H1 (cell line): ENCODE measurements around the gene GLRB. TPM values are rescaled to one million over a fixed set of nuclear protein-coding genes. Genes with fewer than 3 reads are reported as not detected.

Experiments used
- EZH2 ChIP-seq: fragments of 200-600 bp; sonication (generic); IDR thresholded peaks from 2 replicates; pipeline ENCODE4 v1.7.1; 2012; ENCODE audit warnings: low read depth, mild to moderate bottlenecking, moderate library complexity, low read length, inconsistent platforms; ENCODE audit not compliant: severe bottlenecking
- GTF2F1 ChIP-seq: IDR thresholded peaks from 2 replicates; pipeline ENCODE4 v1.6.1; 2012; ENCODE audit warnings: low read depth, low read length, improper control_type of control experiment, borderline replicate concordance
- RAD21 ChIP-seq, 2 experiments: IDR thresholded peaks in 1 of 2; conservative IDR thresholded peaks in 1 of 2; 2 replicates each; pipeline ENCODE4 v1.6.1; 2011; ENCODE audit warnings: low read depth in 2 of 2, low read length in 2 of 2, improper control_type of control experiment in 1 of 2, inconsistent platforms in 1 of 2, mild to moderate bottlenecking in 1 of 2, moderate library complexity in 1 of 2
- polyA plus RNA-seq, 7 experiments: library from polyadenylated mRNA; depleted of rRNA in 3 of 7; stranded (reverse) in 5 of 7; unstranded in 2 of 7; fragments of >200 nt in 5 of 7; fragments of 200-250 nt in 2 of 7; gene quantifications; 1 replicate in 5 of 7; 2 replicates in 1 of 7; 4 replicates in 1 of 7; pipeline versions ENCODE4 v1.2.1 to v1.2.3, GENCODE V29; 2011 to 2013; ENCODE audit warnings: missing spikeins in 2 of 7, mixed read lengths in 2 of 7
- total RNA-seq: library from RNA; stranded (reverse); fragmentation: NEBNext Ultra II Directional; extraction: Animal tissue kit (Norgen Biotek cat#: 25700); gene quantifications from 2 replicates; pipeline ENCODE4 v1.2.1, GENCODE V29; 2021
- TF ChIP-seq, protein P1 (sequence below): fragments of 300-600 bp; sonication (generic); IDR thresholded peaks from 2 replicates; pipeline ENCODE4 v1.7.1; 2012; ENCODE audit warnings: low read length, moderate library complexity, mild to moderate bottlenecking, inconsistent platforms; ENCODE audit not compliant: insufficient replicate concordance
- TF ChIP-seq, protein P2 (sequence below): IDR thresholded peaks from 2 replicates; pipeline ENCODE4 v1.6.1; 2011; ENCODE audit warnings: low read depth, mild to moderate bottlenecking, low read length; ENCODE audit not compliant: insufficient read depth

Gene GLRB
- total and polyA plus RNA-seq, 2 of the 8 experiments (the other 6 are each of a cell fraction or from before 2014, with no cell fraction given): 0.33 to 1.1 TPM

DNA sequence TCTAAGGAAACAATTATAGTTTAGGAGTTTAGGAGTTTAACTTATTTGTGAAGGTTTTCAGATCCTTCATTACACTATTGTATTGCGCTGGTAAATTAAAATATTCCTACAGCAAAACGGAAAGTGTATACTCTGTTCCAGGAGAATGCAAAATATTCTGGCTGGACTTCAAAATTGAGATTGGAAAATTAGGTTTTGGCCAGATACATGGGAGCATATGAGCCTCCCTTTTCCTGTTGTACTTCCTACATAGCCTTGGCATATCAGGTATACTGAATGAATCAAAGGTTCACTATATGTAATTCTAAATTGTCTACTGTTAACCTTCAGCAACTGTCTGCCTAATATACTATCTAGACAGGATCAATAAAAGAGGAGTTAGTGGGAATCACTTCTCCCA is 119.4 kb downstream of the GLRB start (continued):
- TF ChIP-seq, protein P1, sequence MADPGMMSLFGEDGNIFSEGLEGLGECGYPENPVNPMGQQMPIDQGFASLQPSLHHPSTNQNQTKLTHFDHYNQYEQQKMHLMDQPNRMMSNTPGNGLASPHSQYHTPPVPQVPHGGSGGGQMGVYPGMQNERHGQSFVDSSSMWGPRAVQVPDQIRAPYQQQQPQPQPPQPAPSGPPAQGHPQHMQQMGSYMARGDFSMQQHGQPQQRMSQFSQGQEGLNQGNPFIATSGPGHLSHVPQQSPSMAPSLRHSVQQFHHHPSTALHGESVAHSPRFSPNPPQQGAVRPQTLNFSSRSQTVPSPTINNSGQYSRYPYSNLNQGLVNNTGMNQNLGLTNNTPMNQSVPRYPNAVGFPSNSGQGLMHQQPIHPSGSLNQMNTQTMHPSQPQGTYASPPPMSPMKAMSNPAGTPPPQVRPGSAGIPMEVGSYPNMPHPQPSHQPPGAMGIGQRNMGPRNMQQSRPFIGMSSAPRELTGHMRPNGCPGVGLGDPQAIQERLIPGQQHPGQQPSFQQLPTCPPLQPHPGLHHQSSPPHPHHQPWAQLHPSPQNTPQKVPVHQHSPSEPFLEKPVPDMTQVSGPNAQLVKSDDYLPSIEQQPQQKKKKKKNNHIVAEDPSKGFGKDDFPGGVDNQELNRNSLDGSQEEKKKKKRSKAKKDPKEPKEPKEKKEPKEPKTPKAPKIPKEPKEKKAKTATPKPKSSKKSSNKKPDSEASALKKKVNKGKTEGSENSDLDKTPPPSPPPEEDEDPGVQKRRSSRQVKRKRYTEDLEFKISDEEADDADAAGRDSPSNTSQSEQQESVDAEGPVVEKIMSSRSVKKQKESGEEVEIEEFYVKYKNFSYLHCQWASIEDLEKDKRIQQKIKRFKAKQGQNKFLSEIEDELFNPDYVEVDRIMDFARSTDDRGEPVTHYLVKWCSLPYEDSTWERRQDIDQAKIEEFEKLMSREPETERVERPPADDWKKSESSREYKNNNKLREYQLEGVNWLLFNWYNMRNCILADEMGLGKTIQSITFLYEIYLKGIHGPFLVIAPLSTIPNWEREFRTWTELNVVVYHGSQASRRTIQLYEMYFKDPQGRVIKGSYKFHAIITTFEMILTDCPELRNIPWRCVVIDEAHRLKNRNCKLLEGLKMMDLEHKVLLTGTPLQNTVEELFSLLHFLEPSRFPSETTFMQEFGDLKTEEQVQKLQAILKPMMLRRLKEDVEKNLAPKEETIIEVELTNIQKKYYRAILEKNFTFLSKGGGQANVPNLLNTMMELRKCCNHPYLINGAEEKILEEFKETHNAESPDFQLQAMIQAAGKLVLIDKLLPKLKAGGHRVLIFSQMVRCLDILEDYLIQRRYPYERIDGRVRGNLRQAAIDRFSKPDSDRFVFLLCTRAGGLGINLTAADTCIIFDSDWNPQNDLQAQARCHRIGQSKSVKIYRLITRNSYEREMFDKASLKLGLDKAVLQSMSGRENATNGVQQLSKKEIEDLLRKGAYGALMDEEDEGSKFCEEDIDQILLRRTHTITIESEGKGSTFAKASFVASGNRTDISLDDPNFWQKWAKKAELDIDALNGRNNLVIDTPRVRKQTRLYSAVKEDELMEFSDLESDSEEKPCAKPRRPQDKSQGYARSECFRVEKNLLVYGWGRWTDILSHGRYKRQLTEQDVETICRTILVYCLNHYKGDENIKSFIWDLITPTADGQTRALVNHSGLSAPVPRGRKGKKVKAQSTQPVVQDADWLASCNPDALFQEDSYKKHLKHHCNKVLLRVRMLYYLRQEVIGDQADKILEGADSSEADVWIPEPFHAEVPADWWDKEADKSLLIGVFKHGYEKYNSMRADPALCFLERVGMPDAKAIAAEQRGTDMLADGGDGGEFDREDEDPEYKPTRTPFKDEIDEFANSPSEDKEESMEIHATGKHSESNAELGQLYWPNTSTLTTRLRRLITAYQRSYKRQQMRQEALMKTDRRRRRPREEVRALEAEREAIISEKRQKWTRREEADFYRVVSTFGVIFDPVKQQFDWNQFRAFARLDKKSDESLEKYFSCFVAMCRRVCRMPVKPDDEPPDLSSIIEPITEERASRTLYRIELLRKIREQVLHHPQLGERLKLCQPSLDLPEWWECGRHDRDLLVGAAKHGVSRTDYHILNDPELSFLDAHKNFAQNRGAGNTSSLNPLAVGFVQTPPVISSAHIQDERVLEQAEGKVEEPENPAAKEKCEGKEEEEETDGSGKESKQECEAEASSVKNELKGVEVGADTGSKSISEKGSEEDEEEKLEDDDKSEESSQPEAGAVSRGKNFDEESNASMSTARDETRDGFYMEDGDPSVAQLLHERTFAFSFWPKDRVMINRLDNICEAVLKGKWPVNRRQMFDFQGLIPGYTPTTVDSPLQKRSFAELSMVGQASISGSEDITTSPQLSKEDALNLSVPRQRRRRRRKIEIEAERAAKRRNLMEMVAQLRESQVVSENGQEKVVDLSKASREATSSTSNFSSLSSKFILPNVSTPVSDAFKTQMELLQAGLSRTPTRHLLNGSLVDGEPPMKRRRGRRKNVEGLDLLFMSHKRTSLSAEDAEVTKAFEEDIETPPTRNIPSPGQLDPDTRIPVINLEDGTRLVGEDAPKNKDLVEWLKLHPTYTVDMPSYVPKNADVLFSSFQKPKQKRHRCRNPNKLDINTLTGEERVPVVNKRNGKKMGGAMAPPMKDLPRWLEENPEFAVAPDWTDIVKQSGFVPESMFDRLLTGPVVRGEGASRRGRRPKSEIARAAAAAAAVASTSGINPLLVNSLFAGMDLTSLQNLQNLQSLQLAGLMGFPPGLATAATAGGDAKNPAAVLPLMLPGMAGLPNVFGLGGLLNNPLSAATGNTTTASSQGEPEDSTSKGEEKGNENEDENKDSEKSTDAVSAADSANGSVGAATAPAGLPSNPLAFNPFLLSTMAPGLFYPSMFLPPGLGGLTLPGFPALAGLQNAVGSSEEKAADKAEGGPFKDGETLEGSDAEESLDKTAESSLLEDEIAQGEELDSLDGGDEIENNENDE: no peak
- TF ChIP-seq, protein P2, sequence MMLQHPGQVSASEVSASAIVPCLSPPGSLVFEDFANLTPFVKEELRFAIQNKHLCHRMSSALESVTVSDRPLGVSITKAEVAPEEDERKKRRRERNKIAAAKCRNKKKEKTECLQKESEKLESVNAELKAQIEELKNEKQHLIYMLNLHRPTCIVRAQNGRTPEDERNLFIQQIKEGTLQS: no peak
- TF ChIP-seq GTF2F1 (no peak), EZH2 (no peak), RAD21 (IDR thresholded peaks at IDR 0.05 in 1 of 2, conservative IDR thresholded peaks at IDR 0.05 in 1 of 2; ENCODE audit: low read depth in 2 of 2, low read length in 2 of 2) (no peak)
